Fibroblast of skin of right biceps (primary cell): ENCODE measurements around the gene OSM.

ENCODE experiments used
- DNase-seq: peaks from one replicate; pipeline ENCODE4 v3.0.0-alpha.2; 2013

OSM gene

DNA sequence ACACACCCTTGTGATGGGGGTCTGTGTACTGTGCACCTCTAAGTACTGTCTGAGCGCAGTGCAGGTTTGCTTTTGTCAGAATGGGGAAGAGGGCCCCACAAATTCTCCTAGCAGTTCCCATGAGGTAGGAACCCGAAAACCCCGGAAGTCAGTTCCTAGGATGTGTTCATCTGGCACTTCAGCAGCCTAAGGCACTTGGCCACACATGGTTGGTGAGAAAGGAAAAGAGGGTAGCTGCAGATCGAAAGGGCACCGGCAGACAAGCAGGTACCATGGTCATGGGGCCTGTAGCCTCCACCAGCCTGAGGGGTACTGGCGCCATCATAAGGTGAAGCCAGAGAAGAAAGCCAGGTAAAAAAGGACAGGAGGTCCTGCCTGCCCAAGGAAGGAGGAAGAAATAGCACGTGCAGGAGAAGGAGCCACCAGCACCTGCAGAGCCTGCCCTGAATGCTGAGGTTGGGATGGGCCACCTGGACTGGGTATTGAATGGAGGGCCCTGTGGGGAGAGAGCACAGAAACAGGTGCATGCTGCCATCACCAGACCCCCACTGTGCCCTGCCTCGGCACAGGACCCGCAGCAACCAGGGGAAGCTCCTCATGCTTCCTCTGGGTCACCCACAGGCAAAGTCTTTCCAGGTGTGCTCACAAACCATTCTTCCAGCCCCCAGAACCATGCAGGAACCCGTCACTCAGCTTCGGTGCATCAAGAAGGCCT is 30.8 kb upstream of the OSM start:
- DNase-seq = no peak

GRCh38 chr22:30296833-30297232 is 30.2 kb upstream of the OSM start:
- no peak for DNase-seq

DNA sequence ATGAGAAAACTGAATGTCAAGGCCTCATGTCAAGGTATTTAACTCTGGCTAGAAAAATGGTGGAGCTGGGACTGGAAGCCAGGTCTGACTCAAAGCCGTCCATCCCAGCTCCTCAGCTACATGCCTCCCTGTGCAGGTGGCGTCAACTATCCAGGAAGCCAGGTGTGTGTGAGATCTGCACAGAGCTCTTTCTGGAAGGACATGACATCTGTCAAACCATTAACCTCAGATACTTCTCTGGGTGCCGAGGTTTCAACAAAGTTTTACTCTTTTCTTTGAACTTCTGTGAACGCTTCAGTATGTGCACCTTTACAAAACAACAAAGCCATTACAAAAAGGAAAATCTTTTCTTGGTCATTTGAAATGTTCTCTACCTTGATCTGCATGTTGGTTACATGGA is 29.7 kb upstream of the OSM start:
- DNase-seq = no peak

- no peak for DNase-seq
Measured at GRCh38 chr22:30295576-30295975, 28.9 kb upstream of the OSM start.

DNA sequence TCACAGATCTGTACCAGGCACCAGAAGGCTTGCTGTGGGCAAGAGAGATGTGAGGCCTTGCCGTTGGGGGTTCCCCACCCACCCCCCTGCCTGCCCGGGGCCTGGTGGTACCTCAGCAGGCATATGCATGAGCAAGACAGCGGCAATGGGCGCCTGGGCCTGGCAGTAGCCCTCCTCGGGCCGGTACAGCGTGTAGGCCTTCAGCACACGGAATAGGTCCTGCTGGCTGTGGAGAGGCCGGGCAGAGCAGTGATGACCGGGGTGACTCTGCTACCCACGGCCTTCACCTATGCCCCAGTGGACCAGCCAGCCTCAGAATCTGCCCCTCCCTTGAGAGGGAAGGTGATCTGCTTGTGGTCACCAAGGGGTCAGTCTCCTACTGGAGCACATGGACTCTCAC is 28.2 kb upstream of the OSM start:
- DNase-seq = no peak

GRCh38 chr22:30294066-30294465 is 27.4 kb upstream of the OSM start:
- DNase-seq = no peak

- DNase-seq = no peak
Measured at GRCh38 chr22:30293026-30293425, 26.4 kb upstream of the OSM start.

GRCh38 chr22:30292069-30292970 is 25.7 kb upstream of the OSM start:
- DNase-seq = no peak

DNA sequence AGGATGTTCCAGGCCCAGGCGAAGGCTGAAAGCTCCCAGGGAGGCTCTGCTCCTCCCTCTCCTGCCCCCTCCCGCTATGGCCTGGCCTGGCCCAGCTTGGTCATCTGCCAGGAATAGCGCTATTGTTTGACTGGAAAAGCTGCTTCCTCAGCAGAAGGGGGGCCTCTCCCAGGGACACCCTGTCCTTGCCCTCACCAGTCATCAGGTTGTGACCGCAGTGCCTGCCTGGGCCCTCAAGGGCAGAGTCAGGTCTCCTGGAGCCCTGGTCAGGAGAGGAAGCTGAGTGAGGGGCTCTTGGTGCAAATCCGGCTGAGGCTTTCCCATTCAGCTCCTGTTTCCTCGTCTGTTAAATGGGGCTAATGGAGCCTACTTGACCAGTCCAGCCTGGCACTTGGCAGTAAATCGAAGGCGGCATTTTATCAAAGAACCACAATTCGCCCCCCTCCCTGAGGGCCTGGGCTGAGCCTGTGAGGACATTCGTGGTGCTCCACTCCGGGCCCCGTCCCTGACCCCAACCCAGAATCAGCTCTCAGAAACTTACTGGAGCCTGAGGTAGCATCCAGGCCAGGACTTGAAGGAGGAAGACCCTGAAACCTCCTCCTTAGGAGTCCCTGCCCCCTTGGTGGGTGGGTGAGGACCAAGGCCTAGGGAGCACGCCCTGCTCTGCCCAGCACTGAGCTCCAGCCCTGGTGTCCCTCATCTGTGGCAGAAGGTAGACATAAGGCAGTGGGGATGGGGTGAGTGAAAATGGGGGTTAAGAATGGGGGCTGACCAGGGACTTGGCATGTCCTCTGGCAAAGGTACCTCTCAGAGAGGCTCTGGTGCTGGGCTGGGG is 24.6 kb upstream of the OSM start:
- peak; percentile 49 for DNase-seq

DNA sequence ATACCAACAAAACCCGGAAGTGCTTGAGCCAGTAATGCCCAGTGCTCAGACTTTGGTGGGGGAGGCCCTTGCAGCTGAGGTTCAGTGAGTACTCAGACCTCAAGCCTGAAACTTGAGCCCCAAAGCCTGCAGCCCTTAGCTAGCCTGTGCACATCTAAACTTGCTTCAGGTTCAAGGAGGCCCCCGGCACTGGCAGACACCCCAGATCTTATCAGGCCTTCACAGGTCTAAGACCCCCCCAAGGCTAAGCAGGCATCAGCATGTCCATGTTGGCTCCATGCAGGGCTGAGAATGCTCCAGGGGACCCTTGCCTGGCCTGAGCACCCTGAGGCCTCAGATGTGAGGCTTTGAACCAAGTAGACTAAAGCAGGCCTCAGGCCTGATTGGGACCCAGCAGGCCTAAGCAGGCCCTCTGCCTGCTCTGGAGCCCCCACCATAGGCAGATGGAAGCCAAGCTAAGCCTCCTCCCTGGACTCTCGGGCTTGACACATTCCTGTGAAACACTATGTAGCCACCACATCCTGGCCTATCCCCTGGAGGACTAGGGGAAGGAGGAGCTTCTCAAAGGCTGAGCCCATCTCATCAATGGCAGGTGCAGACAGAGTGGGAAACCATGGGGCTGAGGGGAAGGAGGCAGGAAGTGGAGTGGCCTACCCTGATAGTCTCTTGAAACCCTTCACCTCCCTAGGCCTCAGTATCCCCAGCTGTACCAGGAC is 23.8 kb upstream of the OSM start:
- DNase-seq = peak; percentile 66

- no peak for DNase-seq
Measured at GRCh38 chr22:30289980-30290313, 23.3 kb upstream of the OSM start.

GRCh38 chr22:30289141-30289979 is 22.7 kb upstream of the OSM start, which contains the start of gene CASTOR1:
Gene CASTOR1, minus strand, starts transcription at chr22:30289505. Its CDS starts 8 bp downstream, at chr22:30289497.
- peak; percentile 98 for DNase-seq

DNA sequence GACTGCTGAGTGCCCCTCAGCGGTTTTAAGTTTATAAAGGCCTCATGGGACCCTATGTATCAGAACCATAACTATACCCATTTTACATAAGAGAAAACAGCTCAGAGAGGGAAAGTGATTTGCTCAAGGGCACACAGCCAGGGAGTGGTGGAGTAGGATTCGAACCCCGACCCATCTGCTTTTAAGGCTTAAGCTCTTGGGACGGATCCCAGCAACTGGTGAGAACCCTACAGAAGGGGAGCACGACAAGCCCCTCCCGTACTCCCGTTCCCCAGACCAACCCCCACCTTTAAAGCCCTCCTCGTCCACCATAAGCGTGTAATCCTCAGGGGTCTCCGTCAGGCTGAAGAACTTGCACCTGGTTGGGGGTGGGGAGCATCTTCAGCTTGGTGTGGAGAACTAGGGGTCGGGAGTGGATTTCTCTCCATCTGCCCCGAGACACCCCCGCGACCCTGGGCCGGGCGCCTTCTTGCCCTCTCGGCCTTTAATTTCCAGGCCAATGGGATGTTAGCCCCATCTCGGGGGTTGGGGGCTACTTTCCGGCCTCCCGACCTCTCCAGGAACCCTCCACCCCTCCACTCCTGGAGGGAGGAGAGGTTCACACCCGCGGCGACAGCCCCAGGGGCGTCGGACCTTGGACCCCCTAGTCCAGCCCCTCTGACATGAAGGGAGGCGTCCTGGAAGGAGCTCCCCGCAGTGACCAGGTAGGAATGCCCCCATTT is 21.9 kb upstream of the OSM start:
- DNase-seq = no peak

GRCh38 chr22:30287648-30288418 is 21.2 kb upstream of the OSM start:
- DNase-seq = peak; percentile 85

GRCh38 chr22:30286813-30287647 is 20.4 kb upstream of the OSM start:
- DNase-seq = peak; percentile 39

DNA sequence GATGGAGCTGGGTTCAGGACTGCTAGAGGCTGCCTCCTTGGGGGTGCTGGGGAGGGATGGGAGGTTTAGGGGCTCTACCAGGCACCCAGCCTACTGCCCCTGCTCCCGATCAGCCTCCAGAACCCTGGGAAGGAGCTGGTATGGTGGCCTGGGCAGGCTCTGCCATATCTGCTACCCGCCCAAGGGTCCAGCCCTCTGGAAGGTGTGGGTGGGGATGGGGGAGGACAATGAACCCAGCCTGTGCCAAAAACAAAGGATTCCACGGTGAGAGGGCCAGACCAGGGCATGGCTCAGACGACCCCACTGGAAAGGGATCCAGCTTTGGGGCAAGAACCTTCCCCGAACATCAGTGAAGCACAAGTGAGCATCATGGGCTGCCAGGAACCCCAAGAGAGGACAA is 19.7 kb upstream of the OSM start:
- no peak for DNase-seq

DNA sequence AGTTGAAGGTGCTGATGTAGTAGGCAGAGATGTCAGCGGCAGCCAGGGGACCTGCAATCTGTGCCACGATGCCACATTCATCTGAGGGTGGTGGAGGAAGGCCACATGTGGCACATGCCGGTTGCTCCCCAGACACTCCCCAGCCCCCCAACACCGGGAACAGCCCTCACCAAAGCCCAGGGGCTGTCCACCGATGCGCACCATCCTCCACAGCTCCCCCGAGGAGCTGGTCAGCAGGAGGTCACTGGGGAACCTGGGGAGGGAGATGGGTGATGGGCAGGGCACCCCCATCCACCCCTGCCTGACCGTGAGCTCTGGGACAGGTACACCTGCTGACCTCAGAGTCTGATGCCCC is 19.2 kb upstream of the OSM start:
- DNase-seq = no peak

- no peak for DNase-seq
Measured at GRCh38 chr22:30285176-30285845, 18.7 kb upstream of the OSM start.

DNA sequence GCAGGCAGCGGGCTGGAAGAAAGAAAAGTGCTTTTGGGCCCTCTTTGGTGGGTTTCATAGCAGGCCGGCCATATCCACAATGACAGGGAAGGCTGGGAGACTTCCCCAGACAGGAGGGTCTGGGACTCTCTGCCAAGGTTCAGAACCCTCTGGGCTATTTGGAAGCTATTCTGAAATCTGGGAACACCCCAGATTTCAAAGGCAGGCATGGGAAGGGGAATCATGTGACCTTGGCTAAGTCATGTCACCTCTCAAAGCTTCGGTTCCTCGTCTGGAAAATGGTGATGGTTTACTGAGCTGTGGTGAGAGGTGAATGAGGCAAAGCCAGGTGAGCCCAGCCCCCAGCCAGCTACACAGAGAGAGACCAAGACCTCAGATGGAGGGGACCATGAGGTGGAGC is 18.0 kb upstream of the OSM start:
- no peak for DNase-seq
